GM12801 (cell line): ENCODE results near the gene NME4.

Experiments used
- CTCF ChIP-seq: IDR thresholded peaks from one replicate; pipeline ENCODE4 v1.5.1; 2011; ENCODE audit warnings: control low read depth; ENCODE audit not compliant: insufficient read length; ENCODE audit errors: extremely low read depth

NME4 gene

GRCh38 chr16:414395-415169 is 17.6 kb downstream of the NME4 start:
- TF ChIP-seq CTCF = no peak

- TF ChIP-seq CTCF = no peak
Measured at GRCh38 chr16:424033-424622, 27.1 kb downstream of the NME4 start.

- TF ChIP-seq CTCF = no peak
Measured at GRCh38 chr16:424623-425081, 27.7 kb downstream of the NME4 start.

- TF ChIP-seq CTCF = no peak
Measured at GRCh38 chr16:425082-425718, 28.2 kb downstream of the NME4 start, which contains the start of gene RAB11FIP3. RAB11FIP3 (plus strand) TSS chr16:425649; CDS start chr16:426007, 358 bp downstream.

- no peak for TF ChIP-seq CTCF
Measured at GRCh38 chr16:425740-426114, 28.7 kb downstream of the NME4 start.

- no peak for TF ChIP-seq CTCF
Measured at GRCh38 chr16:426115-426905, 29.3 kb downstream of the NME4 start.

- no peak for TF ChIP-seq CTCF
Measured at GRCh38 chr16:426906-427249, 29.9 kb downstream of the NME4 start.
